ENCODE measurements around the gene GRIK3. TPM values are rescaled to one million over a fixed set of nuclear protein-coding genes. Genes with fewer than 3 reads are reported as not detected.

GRIK3 gene
- total RNA-seq, 1 experiment from 2014 or later, result not detected

- DNase-seq (ENCODE audit: low spot score), result no peak
Observed at GRCh38 chr1:37015713-37016112, 18.6 kb downstream of the GRIK3 start.

DNA sequence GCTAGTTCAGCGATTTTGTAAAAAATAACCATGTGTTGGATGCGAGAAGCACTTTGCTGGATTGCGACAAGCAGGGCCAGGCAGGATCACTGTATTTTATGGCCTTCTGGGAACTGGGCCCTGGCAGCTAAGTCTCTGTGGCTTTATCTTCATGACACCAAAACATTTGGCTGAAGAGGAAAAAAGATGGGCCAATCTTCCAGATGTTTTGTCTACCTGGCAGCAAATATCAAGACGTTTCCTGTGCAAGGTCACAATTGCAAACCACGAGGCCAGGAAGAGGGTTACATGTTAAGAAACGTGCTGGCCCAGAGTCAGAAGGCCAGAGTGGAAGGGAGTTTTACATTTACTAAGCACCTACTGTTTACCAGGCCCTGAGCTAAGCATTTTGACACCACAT is 22.1 kb downstream of the GRIK3 start:
- no peak for DNase-seq (ENCODE audit: low spot score)

DNA sequence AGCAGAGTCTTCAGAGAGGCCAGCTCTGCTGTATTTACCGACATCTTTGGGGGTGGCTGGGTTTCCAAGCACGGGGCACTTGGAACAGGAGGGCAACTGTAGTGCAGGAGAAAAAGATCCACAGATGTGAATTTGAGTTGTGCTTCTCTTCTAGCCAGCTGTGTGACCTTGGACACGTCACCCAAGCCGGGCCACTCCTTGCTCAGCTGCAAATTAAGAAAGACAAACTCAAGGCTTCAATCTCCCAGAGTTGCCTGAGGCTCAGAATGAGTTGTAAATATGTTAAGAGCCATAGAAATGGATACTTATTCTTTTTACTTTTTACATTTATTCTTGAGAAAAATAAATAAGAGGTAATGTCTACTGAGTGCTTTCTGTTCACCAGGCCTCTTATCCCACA is 24.3 kb downstream of the GRIK3 start:
- no peak for DNase-seq (ENCODE audit: low spot score)

DNA sequence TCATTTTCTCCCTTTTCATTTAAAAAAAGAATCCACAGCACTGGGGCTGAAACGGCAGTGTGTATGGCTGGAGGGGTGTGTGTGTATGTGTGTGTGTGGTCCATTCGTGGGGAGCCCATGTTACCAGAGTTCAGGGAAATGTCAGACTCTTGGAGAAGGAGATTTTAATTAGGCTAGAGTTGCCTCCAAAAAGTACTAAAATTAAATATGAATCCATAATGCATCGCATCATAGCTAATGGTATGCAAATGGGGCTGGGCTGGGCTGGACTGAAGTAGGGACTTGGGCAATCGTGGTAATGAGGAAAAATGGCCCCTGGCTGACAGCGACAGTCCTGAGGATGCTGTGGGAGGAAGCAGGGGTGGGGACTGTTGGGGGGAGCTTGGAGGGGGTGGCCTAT is 24.8 kb downstream of the GRIK3 start:
- DNase-seq (ENCODE audit: low spot score), result no peak

GRCh38 chr1:37006132-37006868 is 28.0 kb downstream of the GRIK3 start:
- no peak for DNase-seq (ENCODE audit: low spot score)

DNA sequence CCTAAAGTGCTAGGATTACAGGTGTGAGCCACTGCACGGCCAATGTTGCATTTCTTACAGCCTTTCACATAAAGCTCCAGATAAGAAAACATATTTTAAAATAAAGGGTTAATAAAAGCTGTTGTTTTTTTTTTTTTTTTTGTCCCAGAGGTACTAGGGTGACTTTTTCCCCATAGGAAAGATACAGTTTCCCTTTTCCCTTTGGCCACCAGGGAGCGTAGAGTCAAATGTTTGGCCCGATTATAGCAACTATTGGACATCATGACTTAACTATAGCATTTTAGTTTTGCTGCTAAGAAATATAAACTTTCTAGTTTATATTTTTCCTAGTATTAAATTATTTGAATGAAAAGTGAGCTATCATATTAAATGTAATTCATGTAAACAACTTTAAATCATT is 31.4 kb downstream of the GRIK3 start:
- peak; percentile 33 for DNase-seq (ENCODE audit: low spot score)

GRCh38 chr1:37001703-37002102 is 32.6 kb downstream of the GRIK3 start:
- DNase-seq (ENCODE audit: low spot score), result no peak

- no peak for DNase-seq (ENCODE audit: low spot score)
Observed at GRCh38 chr1:36996106-36996505, 38.2 kb downstream of the GRIK3 start.

DNA sequence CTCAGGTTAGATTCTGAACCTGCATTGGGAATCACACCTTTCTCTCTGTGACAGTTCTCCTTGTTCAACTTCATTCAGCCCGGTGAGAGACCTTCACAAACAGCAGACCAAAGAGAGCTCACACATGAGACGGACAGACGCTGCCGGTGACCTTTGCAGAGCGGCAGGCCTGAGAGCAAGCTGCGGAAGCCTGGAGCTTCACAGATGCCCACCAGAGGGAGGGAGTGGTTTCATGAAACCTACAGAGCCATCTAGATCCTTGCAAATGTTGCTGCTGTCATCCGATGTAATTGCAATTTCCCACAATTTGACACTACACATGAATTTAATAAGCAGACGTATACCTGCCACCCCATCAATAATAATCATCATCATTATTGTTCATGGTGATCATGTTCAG is 39.4 kb downstream of the GRIK3 start:
- no peak for DNase-seq (ENCODE audit: low spot score)

GRCh38 chr1:36994294-36994693 is 40.0 kb downstream of the GRIK3 start:
- DNase-seq (ENCODE audit: low spot score), result no peak

DNA sequence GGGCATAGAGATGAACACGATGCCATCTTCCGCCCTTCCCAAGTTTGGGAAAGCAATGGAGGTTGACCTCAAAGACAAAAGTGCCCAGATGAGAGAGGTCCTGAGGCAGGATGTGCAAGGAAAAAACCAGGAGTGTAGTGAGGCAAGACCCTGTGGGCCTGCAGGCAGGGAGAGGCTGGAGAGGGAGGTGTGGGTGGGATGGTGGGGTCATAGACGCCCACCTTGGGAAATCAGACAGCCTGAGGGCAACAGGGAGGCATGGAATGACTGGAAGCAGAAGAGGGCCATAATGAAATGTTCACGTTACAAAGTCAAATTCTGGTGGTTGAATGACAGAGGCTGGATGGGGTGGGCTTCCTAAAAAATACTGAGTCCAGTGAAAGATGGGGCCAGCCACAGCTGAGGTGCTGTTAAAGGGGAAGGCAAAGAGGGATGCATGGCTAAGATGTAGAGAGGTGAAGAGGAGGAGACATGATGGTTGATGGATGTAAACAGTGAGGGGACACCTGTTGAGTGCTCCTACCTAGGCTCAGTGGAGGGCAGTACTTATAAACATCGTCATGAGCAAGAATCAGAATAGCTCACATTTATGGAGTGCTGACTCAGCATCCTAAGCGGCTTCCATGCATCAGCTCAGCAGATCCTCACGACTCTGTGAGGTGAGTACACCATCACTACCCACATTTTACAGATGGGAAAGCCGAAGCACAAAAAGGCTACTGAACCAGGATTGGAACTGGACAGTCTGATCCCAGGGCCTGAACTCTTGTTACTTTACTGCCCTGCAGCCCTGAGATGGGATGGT is 42.0 kb downstream of the GRIK3 start:
- no peak for DNase-seq (ENCODE audit: low spot score)

- no peak for DNase-seq (ENCODE audit: low spot score)
Observed at GRCh38 chr1:36991551-36991950, 42.8 kb downstream of the GRIK3 start.

- DNase-seq (ENCODE audit: low spot score), result no peak
Observed at GRCh38 chr1:36990928-36991327, 43.4 kb downstream of the GRIK3 start.

GRCh38 chr1:36989241-36989640 is 45.1 kb downstream of the GRIK3 start:
- DNase-seq (ENCODE audit: low spot score), result no peak

DNA sequence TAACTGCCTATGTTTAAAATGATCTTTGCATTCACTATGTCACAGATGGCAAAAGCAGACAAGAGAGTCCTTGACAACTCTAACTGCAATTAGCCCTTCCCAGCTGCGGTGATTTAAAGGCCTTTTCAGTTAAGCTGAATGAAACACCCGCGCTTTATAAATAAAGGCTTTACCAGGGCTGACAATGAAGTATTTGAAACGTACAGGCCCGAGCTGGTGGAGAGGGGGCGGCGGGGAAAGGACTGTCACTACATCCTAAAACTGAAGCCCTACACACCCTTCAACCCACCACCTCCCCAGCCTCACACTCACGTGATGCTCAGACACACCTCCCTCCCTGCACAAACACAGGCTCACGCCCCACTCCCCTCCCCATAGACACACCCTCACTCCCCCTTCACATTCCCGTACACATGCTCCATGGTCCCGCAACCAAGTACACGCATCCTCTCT is 45.5 kb downstream of the GRIK3 start:
- DNase-seq (ENCODE audit: low spot score), result no peak

- no peak for DNase-seq (ENCODE audit: low spot score)
Observed at GRCh38 chr1:36988321-36988720, 46.0 kb downstream of the GRIK3 start.

GRCh38 chr1:36987276-36987675 is 47.0 kb downstream of the GRIK3 start:
- DNase-seq (ENCODE audit: low spot score), result no peak

- DNase-seq (ENCODE audit: low spot score), result no peak
Observed at GRCh38 chr1:36986241-36986985, 47.9 kb downstream of the GRIK3 start.

- no peak for DNase-seq (ENCODE audit: low spot score)
Observed at GRCh38 chr1:36984675-36985074, 49.6 kb downstream of the GRIK3 start.

- DNase-seq (ENCODE audit: low spot score), result no peak
Observed at GRCh38 chr1:36984026-36984425, 50.3 kb downstream of the GRIK3 start.

- no peak for DNase-seq (ENCODE audit: low spot score)
Observed at GRCh38 chr1:36982709-36983108, 51.6 kb downstream of the GRIK3 start.
